RWPE2 (cell line): Measurements from ENCODE around the gene ZNF787.

ENCODE experiments used
- ATAC-seq: fragments of 200-7000 bp; cut with Tn5 transposase; 3 replicates; pipeline ENCODE4 v1.9.1; 2021; ENCODE audit warnings: low read depth
- DNase-seq: peaks from one replicate; pipeline ENCODE4 v3.0.0-alpha.2; 2020; ENCODE audit warnings: low spot score
- H3K27ac ChIP-seq: fragments of 450-650 bp; 2 replicates; pipeline ENCODE4 v1.5.1; 2017; ENCODE audit warnings: mild to moderate bottlenecking; ENCODE audit not compliant: poor library complexity, severe bottlenecking
- H3K27me3 ChIP-seq: fragments of 250-450 bp; sonication (Bioruptor Pico); 2 replicates; pipeline ENCODE4 v1.5.1; 2021; ENCODE audit warnings: mild to moderate bottlenecking, moderate library complexity; ENCODE audit not compliant: insufficient read depth, poor library complexity, severe bottlenecking
- H3K36me3 ChIP-seq: fragments of 250-450 bp; sonication (Bioruptor Pico); 2 replicates; pipeline ENCODE4 v1.5.1; 2020; ENCODE audit warnings: low read depth, mild to moderate bottlenecking, moderate library complexity
- H3K4me1 ChIP-seq: fragments of 250-450 bp; sonication (Bioruptor Pico); 2 replicates; pipeline ENCODE4 v1.5.1; 2021; ENCODE audit warnings: mild to moderate bottlenecking, moderate library complexity; ENCODE audit not compliant: insufficient read depth, poor library complexity, severe bottlenecking
- H3K4me3 ChIP-seq: fragments of 250-450 bp; sonication (Bioruptor Pico); 2 replicates; pipeline ENCODE4 v1.5.1; 2021; ENCODE audit warnings: mild to moderate bottlenecking, moderate library complexity; ENCODE audit not compliant: severe bottlenecking
- H3K9me3 ChIP-seq: fragments of 250-450 bp; sonication (Bioruptor Pico); 2 replicates; pipeline ENCODE4 v1.5.1; 2021; ENCODE audit warnings: mild to moderate bottlenecking, moderate library complexity; ENCODE audit not compliant: severe bottlenecking
- CTCF ChIP-seq: fragments of 450-650 bp; IDR thresholded peaks from one replicate; pipeline ENCODE4 v1.5.1; 2017; ENCODE audit warnings: mild to moderate bottlenecking, moderate library complexity; ENCODE audit not compliant: poor library complexity, severe bottlenecking

Gene ZNF787

GRCh38 chr19:56131651-56132050, 10.6 kb upstream of the ZNF787 start:
- H3K4me3 ChIP-seq: no peak overlapping the region
- no peaks in the 10 kb centered on the region for H3K27me3 ChIP-seq
- no peak for DNase-seq
- ATAC-seq: no peak
- no peaks in the 10 kb centered on the region for H3K9me3 ChIP-seq
- no peak for TF ChIP-seq CTCF
- no peaks in the 10 kb centered on the region for H3K4me1 ChIP-seq
- no peaks in the 10 kb centered on the region for H3K36me3 ChIP-seq
- H3K27ac ChIP-seq: no peak overlapping the region

GRCh38 chr19:56130006-56130405, 8.9 kb upstream of the ZNF787 start:
- Histone ChIP-seq H3K27me3 (no peaks in the 10 kb centered on the region), H3K36me3 (no peaks in the 10 kb centered on the region), H3K4me1 (no peaks in the 10 kb centered on the region), H3K4me3 (no peak overlapping the region), H3K9me3 (no peaks in the 10 kb centered on the region), H3K27ac (no peak overlapping the region)
- no peak for TF ChIP-seq CTCF
- ATAC-seq (no peak), DNase-seq (no peak)

- ATAC-seq (no peak), DNase-seq (no peak)
- TF ChIP-seq CTCF: no peak
- no peak overlapping the region for H3K4me3 ChIP-seq
- no peaks in the 10 kb centered on the region for H3K4me1 ChIP-seq
- no peaks in the 10 kb centered on the region for H3K36me3 ChIP-seq
- H3K27ac ChIP-seq: no peak overlapping the region
- H3K9me3 ChIP-seq: no peaks in the 10 kb centered on the region
- no peaks in the 10 kb centered on the region for H3K27me3 ChIP-seq
Measured at GRCh38 chr19:56126983-56127780, 6.1 kb upstream of the ZNF787 start.

GRCh38 chr19:56125806-56126590, 4.9 kb upstream of the ZNF787 start:
- Histone ChIP-seq H3K9me3 (no peaks in the 10 kb centered on the region), H3K4me1 (no peaks in the 10 kb centered on the region), H3K27me3 (no peaks in the 10 kb centered on the region), H3K36me3 (no peaks in the 10 kb centered on the region), H3K4me3 (no peak overlapping the region), H3K27ac (no peak overlapping the region)
- no peak for DNase-seq
- TF ChIP-seq CTCF: no peak
- ATAC-seq: no peak
